AG04449 (cell line): Measurements from ENCODE around the gene SGCG.
"Not testable (repeated sequence)": the region's sequence is repeated elsewhere in the genome, so short reads cannot be mapped to it uniquely, and the experiment has no call there.

Experiments
- CTCF ChIA-PET: fragments of 350-600 bp; formaldehyde crosslinking; extraction: SDS; loops from one replicate; lab custom pipeline; 2021; ENCODE audit warnings: antibody characterized with exemption; lab: Yijun Ruan, JAX
- POLR2A ChIA-PET: fragments of 400-600, 350-600 bp; formaldehyde crosslinking; extraction: SDS; loops from one replicate; lab custom pipeline; 2020; ENCODE audit warnings: antibody characterized with exemption, inconsistent platforms; lab: Yijun Ruan, JAX
- DNase-seq: peaks from one replicate; pipeline ENCODE4 v3.0.0-alpha.2; 2010; ENCODE audit warnings: low read depth, low spot score
- H3K4me3 ChIP-seq: 2 replicates; pipeline ENCODE4 v1.5.1; 2011; ENCODE audit warnings: low read depth, mild to moderate bottlenecking, control low read depth, low read length
- TF ChIP-seq, protein P1 (sequence below): IDR thresholded peaks from one replicate; pipeline ENCODE4 v1.5.1; 2011; ENCODE audit warnings: mild to moderate bottlenecking, moderate library complexity, low read length, control low read depth, inconsistent platforms; ENCODE audit not compliant: insufficient read depth; ENCODE audit errors: missing control alignments

Gene SGCG

DNA sequence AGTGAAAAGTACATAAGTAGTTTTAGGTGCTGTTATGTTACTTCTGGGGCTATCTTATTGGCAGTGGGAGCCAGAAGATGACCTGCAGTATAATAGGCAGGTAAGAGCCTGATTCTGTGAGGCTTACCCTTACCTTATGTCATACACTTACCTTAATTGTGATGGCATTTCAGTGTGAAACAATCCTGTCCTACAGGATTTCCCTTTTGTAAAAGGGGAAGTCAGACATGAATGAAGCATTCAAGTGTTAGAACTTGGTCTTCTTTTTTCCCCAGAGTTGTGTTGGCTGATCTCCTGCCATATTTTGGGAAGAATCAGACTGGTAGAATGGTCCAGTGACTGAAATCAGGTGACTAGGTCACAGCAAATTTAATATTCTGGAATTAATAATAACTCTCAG lies 55.2 kb downstream of the SGCG start:
- no peak for DNase-seq
- CTCF ChIA-PET, result no interaction called here
- H3K4me3 ChIP-seq, result no peak overlapping the region
- POLR2A ChIA-PET, result no interaction called here
- TF ChIP-seq, protein P1, sequence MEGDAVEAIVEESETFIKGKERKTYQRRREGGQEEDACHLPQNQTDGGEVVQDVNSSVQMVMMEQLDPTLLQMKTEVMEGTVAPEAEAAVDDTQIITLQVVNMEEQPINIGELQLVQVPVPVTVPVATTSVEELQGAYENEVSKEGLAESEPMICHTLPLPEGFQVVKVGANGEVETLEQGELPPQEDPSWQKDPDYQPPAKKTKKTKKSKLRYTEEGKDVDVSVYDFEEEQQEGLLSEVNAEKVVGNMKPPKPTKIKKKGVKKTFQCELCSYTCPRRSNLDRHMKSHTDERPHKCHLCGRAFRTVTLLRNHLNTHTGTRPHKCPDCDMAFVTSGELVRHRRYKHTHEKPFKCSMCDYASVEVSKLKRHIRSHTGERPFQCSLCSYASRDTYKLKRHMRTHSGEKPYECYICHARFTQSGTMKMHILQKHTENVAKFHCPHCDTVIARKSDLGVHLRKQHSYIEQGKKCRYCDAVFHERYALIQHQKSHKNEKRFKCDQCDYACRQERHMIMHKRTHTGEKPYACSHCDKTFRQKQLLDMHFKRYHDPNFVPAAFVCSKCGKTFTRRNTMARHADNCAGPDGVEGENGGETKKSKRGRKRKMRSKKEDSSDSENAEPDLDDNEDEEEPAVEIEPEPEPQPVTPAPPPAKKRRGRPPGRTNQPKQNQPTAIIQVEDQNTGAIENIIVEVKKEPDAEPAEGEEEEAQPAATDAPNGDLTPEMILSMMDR, result no peak

DNA sequence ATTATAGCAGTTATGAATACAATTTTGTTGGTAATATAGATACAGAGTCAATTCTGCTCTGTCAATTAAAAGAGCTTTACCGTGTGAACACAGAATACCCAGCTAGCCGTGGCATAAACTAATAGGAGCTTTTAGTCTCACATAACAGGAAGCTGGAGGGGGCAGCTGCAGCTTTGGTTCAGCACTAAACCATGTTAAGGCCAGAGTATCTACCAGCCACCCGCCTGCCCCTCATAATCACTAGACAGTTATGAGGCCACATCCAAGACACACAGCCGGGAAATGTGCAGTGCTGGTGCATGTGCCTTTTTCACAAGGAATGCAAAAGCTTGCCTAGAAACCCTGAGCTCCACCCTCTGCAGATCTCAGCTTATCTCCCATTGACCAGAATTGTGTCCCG lies 62.3 kb downstream of the SGCG start:
- TF ChIP-seq, protein P1, result no peak
- CTCF ChIA-PET, result no interaction called here
- POLR2A ChIA-PET, result no interaction called here
- no peak for DNase-seq
- no peak overlapping the region for H3K4me3 ChIP-seq

DNA sequence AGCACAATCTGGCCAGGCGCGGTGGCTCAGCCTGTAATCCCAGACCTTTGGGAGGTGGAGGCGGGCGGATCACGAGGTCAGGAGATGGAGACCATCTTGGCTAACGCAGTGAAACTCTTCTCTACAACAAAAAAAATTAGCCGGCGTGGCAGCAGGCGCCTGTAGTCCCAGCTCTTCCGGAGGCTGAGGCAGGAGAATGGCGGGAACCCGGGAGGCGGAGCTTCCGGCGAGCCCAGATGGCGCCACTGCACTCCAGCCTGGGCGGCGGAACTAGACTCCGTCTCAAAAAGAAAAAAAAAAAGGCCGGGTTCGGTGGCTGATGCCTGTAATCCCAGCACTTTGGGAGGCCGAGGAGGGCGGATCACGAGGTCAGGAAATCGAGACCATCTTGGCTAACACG lies 67.6 kb downstream of the SGCG start:
- CTCF ChIA-PET, H3K4me3 ChIP-seq, POLR2A ChIA-PET, DNase-seq: not testable (repeated sequence)

DNA sequence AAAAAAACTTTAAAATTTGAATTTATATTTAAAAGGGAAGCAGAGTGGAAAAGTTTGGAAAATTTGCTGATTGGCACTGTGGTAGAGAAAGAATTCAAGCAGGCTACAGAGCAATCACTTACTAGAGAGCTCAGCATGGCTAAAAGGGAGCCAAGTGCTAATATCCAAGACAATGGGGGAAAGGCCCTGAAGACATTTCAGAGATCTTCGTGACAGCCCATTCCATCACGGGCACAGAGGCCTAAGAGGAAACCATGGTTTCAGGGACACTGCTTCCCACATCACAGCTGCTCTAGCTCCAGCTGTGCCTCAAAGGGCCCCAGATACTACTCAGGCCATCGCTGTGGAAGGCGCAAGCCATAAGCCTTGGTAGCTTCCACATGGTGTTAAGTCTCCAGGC lies 73.7 kb downstream of the SGCG start:
- TF ChIP-seq, protein P1, result no peak
- POLR2A ChIA-PET, result no interaction called here
- CTCF ChIA-PET, result no interaction called here
- DNase-seq, result no peak
- H3K4me3 ChIP-seq, result no peak overlapping the region

DNA sequence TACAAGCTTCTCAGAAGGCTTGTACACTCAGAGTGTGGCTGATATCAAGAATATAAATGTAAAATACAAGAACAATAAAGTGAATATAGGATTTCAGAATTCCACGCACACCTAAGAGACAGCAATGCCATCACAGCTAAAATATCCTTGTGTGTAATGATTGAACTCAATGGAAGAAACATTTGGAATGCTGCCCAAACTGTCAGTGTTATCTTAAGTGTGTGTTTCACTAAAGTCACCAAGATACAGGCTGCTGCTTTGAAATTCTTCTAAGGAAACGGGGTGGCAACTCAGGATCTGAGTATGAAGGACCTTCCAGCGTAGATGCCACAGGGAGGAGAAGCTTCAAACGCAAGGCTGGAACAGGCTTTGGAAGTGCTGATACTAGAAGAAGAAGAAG lies 86.8 kb downstream of the SGCG start:
- TF ChIP-seq, protein P1, result no peak
- POLR2A ChIA-PET, result no interaction called here
- CTCF ChIA-PET, result no interaction called here
- no peak overlapping the region for H3K4me3 ChIP-seq
- no peak for DNase-seq

DNA sequence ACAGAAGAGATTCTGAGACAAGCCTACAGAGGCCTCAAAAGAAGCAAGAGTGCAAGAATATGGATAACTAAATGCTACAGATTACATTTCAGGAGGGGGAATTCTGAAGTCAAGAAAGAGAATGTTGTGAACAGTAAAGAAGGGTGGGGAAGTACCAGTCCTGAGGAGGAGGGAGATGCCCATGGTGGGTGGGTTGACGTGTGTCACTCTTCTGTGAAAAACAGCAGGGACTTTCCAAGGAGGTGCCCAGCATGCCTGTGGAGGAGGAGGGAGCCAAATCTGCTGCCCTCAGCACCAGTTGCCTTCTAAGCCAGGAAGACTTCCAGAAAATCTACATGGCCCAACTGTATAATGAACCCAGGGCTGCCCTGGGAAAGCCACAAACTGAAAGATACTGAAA lies 87.7 kb downstream of the SGCG start:
- POLR2A ChIA-PET, result no interaction called here
- no peak overlapping the region for H3K4me3 ChIP-seq
- DNase-seq, result no peak
- TF ChIP-seq, protein P1, result no peak
- CTCF ChIA-PET, result no interaction called here

DNA sequence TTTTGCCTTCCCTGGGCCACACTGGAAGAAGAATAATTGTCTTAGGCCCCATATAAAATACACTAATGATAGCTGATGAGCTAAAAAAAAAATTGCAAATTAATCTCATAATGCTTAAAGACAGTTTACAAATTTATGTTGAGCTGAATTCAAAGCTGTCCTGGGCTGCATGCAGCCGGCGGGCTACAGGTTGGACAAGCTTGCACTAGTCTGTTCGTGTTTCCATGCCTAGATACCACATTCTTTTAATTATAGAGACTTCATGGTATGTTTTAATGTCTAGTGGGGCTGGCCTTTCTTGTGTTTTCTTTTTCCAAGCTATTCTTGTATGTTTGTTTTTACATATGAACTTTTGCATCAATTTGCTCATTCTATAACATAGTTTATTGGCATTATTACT lies 90.6 kb downstream of the SGCG start:
- CTCF ChIA-PET, result no interaction called here
- H3K4me3 ChIP-seq, result no peak overlapping the region
- no peak for DNase-seq
- POLR2A ChIA-PET, result no interaction called here
- TF ChIP-seq, protein P1, result no peak
